Gastroesophageal sphincter (tissue), 3 donors: Measurements from ENCODE around the gene TBC1D10B.

Experiments
- EP300 ChIP-seq: sonication (generic); formaldehyde crosslinking; IDR thresholded peaks from one replicate; pipeline ENCODE4 v1.6.1; 2017; ENCODE audit warnings: antibody characterized with exemption, mild to moderate bottlenecking
- POLR2A ChIP-seq, 2 donors: fragments of 450-650 bp; IDR thresholded peaks; one replicate each; pipeline ENCODE4 v1.6.1; 2017; ENCODE audit warnings: antibody characterized with exemption in 2 of 2, mild to moderate bottlenecking in 2 of 2, moderate library complexity in 1 of 2
- POLR2AphosphoS5 ChIP-seq: sonication (generic); formaldehyde crosslinking; IDR thresholded peaks from one replicate; pipeline ENCODE4 v1.6.1; 2017; ENCODE audit warnings: antibody characterized with exemption
- TF ChIP-seq, protein P1 (sequence below), 4 experiments: fragments of 200-600 bp in 2 of 4; fragments of 450-650 bp in 2 of 4; sonication (generic) in 1 of 4; IDR thresholded peaks; one replicate each; pipeline ENCODE4 v1.5.1; 2017 to 2019; ENCODE audit warnings: antibody characterized with exemption in 4 of 4, mild to moderate bottlenecking in 2 of 4, moderate library complexity in 2 of 4

DNA sequence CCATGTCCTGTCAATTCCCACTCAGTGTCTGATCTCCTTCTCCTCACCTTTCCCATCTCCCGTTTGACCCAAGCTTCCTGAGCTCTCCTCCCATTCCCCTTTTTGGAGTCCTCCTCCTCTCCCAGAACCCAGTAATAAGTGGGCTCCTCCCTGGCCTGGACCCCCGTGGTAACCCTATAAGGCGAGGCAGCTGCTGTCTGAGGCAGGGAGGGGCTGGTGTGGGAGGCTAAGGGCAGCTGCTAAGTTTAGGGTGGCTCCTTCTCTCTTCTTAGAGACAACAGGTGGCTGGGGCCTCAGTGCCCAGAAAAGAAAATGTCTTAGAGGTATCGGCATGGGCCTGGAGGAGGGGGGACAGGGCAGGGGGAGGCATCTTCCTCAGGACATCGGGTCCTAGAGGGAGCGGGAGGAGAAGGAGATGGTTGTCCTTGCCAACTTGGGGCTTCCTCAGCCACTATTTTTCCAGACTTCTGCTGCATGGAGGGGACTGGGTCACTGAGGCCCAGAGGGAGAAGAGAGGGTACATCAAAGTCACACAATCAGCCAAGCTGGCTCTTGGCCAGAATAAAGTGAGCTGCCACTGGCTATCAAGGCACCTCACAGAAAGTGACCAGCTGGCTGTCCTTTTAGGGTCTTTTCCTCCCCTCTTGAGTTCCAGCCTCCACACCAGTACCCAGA, 1.9 kb upstream of the TBC1D10B start:
- TF ChIP-seq EP300 = no peak
- no peak for TF ChIP-seq POLR2AphosphoS5
- TF ChIP-seq, protein P1, sequence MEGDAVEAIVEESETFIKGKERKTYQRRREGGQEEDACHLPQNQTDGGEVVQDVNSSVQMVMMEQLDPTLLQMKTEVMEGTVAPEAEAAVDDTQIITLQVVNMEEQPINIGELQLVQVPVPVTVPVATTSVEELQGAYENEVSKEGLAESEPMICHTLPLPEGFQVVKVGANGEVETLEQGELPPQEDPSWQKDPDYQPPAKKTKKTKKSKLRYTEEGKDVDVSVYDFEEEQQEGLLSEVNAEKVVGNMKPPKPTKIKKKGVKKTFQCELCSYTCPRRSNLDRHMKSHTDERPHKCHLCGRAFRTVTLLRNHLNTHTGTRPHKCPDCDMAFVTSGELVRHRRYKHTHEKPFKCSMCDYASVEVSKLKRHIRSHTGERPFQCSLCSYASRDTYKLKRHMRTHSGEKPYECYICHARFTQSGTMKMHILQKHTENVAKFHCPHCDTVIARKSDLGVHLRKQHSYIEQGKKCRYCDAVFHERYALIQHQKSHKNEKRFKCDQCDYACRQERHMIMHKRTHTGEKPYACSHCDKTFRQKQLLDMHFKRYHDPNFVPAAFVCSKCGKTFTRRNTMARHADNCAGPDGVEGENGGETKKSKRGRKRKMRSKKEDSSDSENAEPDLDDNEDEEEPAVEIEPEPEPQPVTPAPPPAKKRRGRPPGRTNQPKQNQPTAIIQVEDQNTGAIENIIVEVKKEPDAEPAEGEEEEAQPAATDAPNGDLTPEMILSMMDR (IDR thresholded peaks at IDR 0.05) = no peak
- no peak for TF ChIP-seq POLR2A (IDR thresholded peaks at IDR 0.05)
